Spleen (tissue), 11 donors: Measurements from ENCODE around the gene SKOR1. TPM values are rescaled to one million over a fixed set of nuclear protein-coding genes. Genes with fewer than 3 reads are reported as not detected.

ENCODE experiments used
- DNase-seq: peaks from one replicate; pipeline ENCODE4 v3.0.0-alpha.2; 2020
- H3K27ac ChIP-seq, 8 donors: fragments of 200-600 bp; sonication (generic) in 7 of 8; 1 replicate in 4 of 8; 2 replicates in 4 of 8; pipeline versions ENCODE4 v1.5.0 to v1.8.0; 2016 to 2021; ENCODE audit warnings: inconsistent platforms in 4 of 8, mild to moderate bottlenecking in 4 of 8, moderate library complexity in 1 of 8
- H3K27me3 ChIP-seq, 7 donors: fragments of 200-600 bp; sonication (generic) in 6 of 7; replicated peaks in 1 of 7; 1 replicate in 4 of 7; 2 replicates in 3 of 7; pipeline versions ENCODE4 v1.5.0 to v1.8.0; 2016 to 2021; ENCODE audit warnings: inconsistent platforms in 3 of 7, mild to moderate bottlenecking in 1 of 7
- H3K36me3 ChIP-seq, 6 donors: fragments of 200-600 bp; sonication (generic) in 5 of 6; 1 replicate in 4 of 6; 2 replicates in 2 of 6; pipeline versions ENCODE4 v1.5.0 to v1.8.0; 2016 to 2021; ENCODE audit warnings: inconsistent platforms in 2 of 6
- H3K4me1 ChIP-seq, 6 donors: fragments of 200-600 bp; sonication (generic) in 5 of 6; 1 replicate in 3 of 6; 2 replicates in 3 of 6; pipeline versions ENCODE4 v1.5.0 to v1.8.0; 2016 to 2021; ENCODE audit warnings: inconsistent platforms in 3 of 6
- H3K4me3 ChIP-seq, 8 donors: fragments of 200-600 bp; sonication (generic) in 7 of 8; 1 replicate in 4 of 8; 2 replicates in 4 of 8; pipeline versions ENCODE4 v1.5.0 to v1.8.0; 2016 to 2021; ENCODE audit warnings: inconsistent platforms in 4 of 8, mild to moderate bottlenecking in 4 of 8, moderate library complexity in 2 of 8
- H3K9me3 ChIP-seq, 8 donors: fragments of 200-600 bp; sonication (generic) in 7 of 8; 1 replicate in 4 of 8; 2 replicates in 4 of 8; pipeline versions ENCODE4 v1.5.0 to v1.8.0; 2016 to 2021; ENCODE audit warnings: inconsistent platforms in 4 of 8
- CTCF ChIP-seq, 11 experiments: fragments of 200-600 bp in 7 of 11; fragments of 450-650 bp in 4 of 11; sonication (generic) in 4 of 11; IDR thresholded peaks in 8 of 11; conservative IDR thresholded peaks in 3 of 11; 1 replicate in 7 of 11; 2 replicates in 4 of 11; pipeline versions ENCODE4 v1.4.0 to v1.8.0; 2016 to 2021; ENCODE audit warnings: antibody characterized with exemption in 11 of 11, inconsistent platforms in 4 of 11, mild to moderate bottlenecking in 1 of 11
- POLR2A ChIP-seq, 3 donors: fragments of 450-650 bp; IDR thresholded peaks; one replicate each; pipeline ENCODE4 v1.5.1; 2017; ENCODE audit warnings: antibody characterized with exemption in 3 of 3, mild to moderate bottlenecking in 1 of 3
- POLR2AphosphoS5 ChIP-seq, 3 donors: sonication (generic); formaldehyde crosslinking; IDR thresholded peaks; one replicate each; pipeline ENCODE4 v1.5.1; 2017; ENCODE audit warnings: antibody characterized with exemption in 3 of 3
- WGBS, 5 donors: extraction: QIAGEN DNeasy Blood & Tissue Kit in 3 of 5; methylation state at CpG; one replicate each; pipeline versions ENCODE4 v1.1.5 to v1.1.7; 2013 to 2018; 5-methylcytosine and 5-hydroxymethylcytosine counted together
- intact Hi-C: fragments of 100-400 bp; cut with DNase I; formaldehyde crosslinking; loops from one replicate; pipeline ENCODE4 v1.15.0; 2023; ENCODE audit warnings: low total_unique reads
- polyA plus RNA-seq, 3 donors: library from polyadenylated mRNA; stranded (reverse); fragments of 200-250 nt; gene quantifications; one replicate each; pipeline ENCODE4 v1.2.1, GENCODE V29; 2013
- total RNA-seq, 7 donors: library from RNA; depleted of rRNA in 3 of 7; stranded (reverse); fragments of >200 nt in 3 of 7; fragmentation: NEBNext Ultra II Directional in 4 of 7; extraction: Animal tissue kit (Norgen Biotek cat#: 25700) in 4 of 7; gene quantifications; one replicate each; pipeline versions ENCODE4 v1.1.0 to v1.2.1, GENCODE V29; 2016 to 2021
- donor health status: healthy with polysubstance abuse.
- donor health status: DM: no; HTN: no; CAD: no; lungs with moderate emphysema.
- donor health status: DM: no; HTN: no; CAD: no.
- donor health status: Bipolar disorder and iron deficiency.
- donor health status: healthy.
- donor health status: DM: no; HTN: no; CAD: no.
- donor health status: DM: yes; HTN: yes; CAD: no.

SKOR1 gene
- total and polyA plus RNA-seq, 10 donors: 0.06 to 1.1 (median 0.37) TPM

GRCh38 chr15:67806536-67806935 is 18.8 kb upstream of the SKOR1 start:
- peaks cover 0 to 71% (median 5%) of the 10 kb centered on the region in 6 donors for H3K36me3 ChIP-seq
- intact Hi-C loops: no loop called here
- WGBS, 5 donors: 94 to 98% (median 97%) methylated on average over 9 to 18 of the region's 18 CpGs
- H3K4me3 ChIP-seq: no peak overlapping the region
- H3K4me1 ChIP-seq: peaks cover 0 to 8% (median 3%) of the 10 kb centered on the region in 6 donors
- no peak for TF ChIP-seq POLR2AphosphoS5 (IDR thresholded peaks at IDR 0.05)
- no peak for TF ChIP-seq CTCF (IDR thresholded peaks at IDR 0.05 in 8 of 11, conservative IDR thresholded peaks at IDR 0.05 in 3 of 11)
- no peak for TF ChIP-seq POLR2A (IDR thresholded peaks at IDR 0.05)
- peak; percentile 68 for DNase-seq
- H3K27ac ChIP-seq: no peak overlapping the region
- H3K27me3 ChIP-seq: no peaks in the 10 kb centered on the region
- no peaks in the 10 kb centered on the region for H3K9me3 ChIP-seq

GRCh38 chr15:67807141-67807540 is 18.2 kb upstream of the SKOR1 start:
- H3K9me3 ChIP-seq: no peaks in the 10 kb centered on the region
- TF ChIP-seq CTCF (IDR thresholded peaks at IDR 0.05 in 8 of 11, conservative IDR thresholded peaks at IDR 0.05 in 3 of 11): no peak
- no peak for TF ChIP-seq POLR2AphosphoS5 (IDR thresholded peaks at IDR 0.05)
- TF ChIP-seq POLR2A (IDR thresholded peaks at IDR 0.05): no peak
- intact Hi-C loops: no loop called here
- no peak overlapping the region for H3K4me3 ChIP-seq
- H3K27me3 ChIP-seq: no peaks in the 10 kb centered on the region
- H3K36me3 ChIP-seq: peaks cover 0 to 65% (median 5%) of the 10 kb centered on the region in 6 donors
- DNase-seq: peak; percentile 65
- H3K27ac ChIP-seq: no peak overlapping the region
- H3K4me1 ChIP-seq: peaks cover 0 to 13% (median 3%) of the 10 kb centered on the region in 6 donors
- 89 to 97% (median 95%) methylated on average over 5 of the region's 5 CpGs for WGBS, 5 donors

- DNase-seq: peak; percentile 36
- intact Hi-C loops: no loop called here
- Histone ChIP-seq H3K36me3 (peaks cover 0 to 58% (median 4%) of the 10 kb centered on the region in 6 donors), H3K4me3 (no peak overlapping the region), H3K4me1 (peaks cover 0 to 13% (median 5%) of the 10 kb centered on the region in 6 donors), H3K27me3 (no peaks in the 10 kb centered on the region), H3K9me3 (no peaks in the 10 kb centered on the region), H3K27ac (no peak overlapping the region)
- WGBS, 5 donors: 86 to 100% (median 98%) methylated on average over 7 of the region's 7 CpGs
- TF ChIP-seq CTCF (IDR thresholded peaks at IDR 0.05 in 8 of 11, conservative IDR thresholded peaks at IDR 0.05 in 3 of 11) (no peak), POLR2A (IDR thresholded peaks at IDR 0.05) (no peak), POLR2AphosphoS5 (IDR thresholded peaks at IDR 0.05) (no peak)
These were observed 17.5 kb upstream of the SKOR1 start for GRCh38 chr15:67807836-67808235.

GRCh38 chr15:67808821-67809220 is 16.5 kb upstream of the SKOR1 start:
- Histone ChIP-seq H3K4me3 (no peak overlapping the region), H3K36me3 (peaks cover 0 to 49% (median 2%) of the 10 kb centered on the region in 6 donors), H3K27ac (no peak overlapping the region), H3K27me3 (no peaks in the 10 kb centered on the region), H3K4me1 (peaks cover 0 to 13% (median 6%) of the 10 kb centered on the region in 6 donors), H3K9me3 (no peaks in the 10 kb centered on the region)
- 85 to 96% (median 93%) methylated on average over 7 of the region's 7 CpGs for WGBS, 5 donors
- DNase-seq: peak; percentile 41
- intact Hi-C loops: no loop called here
- TF ChIP-seq POLR2AphosphoS5 (IDR thresholded peaks at IDR 0.05): no peak
- no peak for TF ChIP-seq POLR2A (IDR thresholded peaks at IDR 0.05)
- TF ChIP-seq CTCF (IDR thresholded peaks at IDR 0.05 in 8 of 11, conservative IDR thresholded peaks at IDR 0.05 in 3 of 11): no peak
